B cell (primary cell): Measurements from ENCODE around the gene TNFRSF1B.

ENCODE experiments used
- EZH2 ChIP-seq: IDR thresholded peaks from 2 replicates; pipeline ENCODE4 v1.6.1; 2012; ENCODE audit warnings: borderline replicate concordance, low read depth, mild to moderate bottlenecking, moderate library complexity, low read length; ENCODE audit not compliant: insufficient read depth, poor library complexity, severe bottlenecking
- TF ChIP-seq, protein P1 (sequence below): fragments of 200-600 bp; IDR thresholded peaks from one replicate; pipeline ENCODE4 v1.8.0; 2022; ENCODE audit warnings: antibody characterized with exemption, mild to moderate bottlenecking

DNA sequence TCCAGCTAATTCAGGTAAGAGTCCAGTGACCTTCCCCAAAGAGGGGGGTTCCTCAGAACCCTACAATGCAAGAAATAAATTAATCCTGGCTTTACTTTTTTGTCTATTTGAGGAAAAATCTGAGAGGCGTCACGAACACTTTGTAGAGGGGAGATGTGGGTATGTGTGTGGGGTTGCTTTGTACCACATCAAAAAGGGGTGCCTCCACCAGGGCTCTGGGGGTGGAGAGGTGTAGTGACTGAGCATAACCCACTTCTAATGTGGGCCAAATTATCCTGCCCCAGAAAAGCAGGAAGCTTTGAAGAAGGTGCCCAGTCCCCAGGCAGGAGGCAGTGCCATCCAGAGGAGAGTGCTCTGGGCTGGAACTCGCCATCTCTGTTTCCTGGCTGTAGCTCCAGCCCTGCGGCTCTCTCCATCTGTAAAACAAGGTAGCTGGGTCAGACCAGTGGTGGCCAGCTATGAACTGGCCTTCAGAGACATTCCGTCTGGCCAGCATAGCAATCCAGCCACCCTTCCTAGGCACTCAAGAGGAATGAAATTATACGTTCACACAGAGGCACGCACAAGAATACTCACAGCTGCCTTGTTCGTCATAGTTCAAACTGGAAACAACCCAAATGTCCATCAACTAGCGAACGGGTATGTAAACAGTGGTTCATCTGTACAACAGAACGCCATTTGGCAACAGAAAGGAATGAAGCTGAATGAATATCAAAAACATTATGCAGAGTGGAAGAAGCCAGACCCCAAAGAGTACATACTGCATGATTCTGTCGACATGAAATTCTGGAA lies 45.4 kb upstream of the TNFRSF1B start:
- TF ChIP-seq, protein P1, sequence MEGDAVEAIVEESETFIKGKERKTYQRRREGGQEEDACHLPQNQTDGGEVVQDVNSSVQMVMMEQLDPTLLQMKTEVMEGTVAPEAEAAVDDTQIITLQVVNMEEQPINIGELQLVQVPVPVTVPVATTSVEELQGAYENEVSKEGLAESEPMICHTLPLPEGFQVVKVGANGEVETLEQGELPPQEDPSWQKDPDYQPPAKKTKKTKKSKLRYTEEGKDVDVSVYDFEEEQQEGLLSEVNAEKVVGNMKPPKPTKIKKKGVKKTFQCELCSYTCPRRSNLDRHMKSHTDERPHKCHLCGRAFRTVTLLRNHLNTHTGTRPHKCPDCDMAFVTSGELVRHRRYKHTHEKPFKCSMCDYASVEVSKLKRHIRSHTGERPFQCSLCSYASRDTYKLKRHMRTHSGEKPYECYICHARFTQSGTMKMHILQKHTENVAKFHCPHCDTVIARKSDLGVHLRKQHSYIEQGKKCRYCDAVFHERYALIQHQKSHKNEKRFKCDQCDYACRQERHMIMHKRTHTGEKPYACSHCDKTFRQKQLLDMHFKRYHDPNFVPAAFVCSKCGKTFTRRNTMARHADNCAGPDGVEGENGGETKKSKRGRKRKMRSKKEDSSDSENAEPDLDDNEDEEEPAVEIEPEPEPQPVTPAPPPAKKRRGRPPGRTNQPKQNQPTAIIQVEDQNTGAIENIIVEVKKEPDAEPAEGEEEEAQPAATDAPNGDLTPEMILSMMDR: no peak
- TF ChIP-seq EZH2: no peak
